ENCODE data around the gene IL2RG.

The IL2RG gene

GRCh38 chrX:71107762-71108360 lies 3.5 kb downstream of the IL2RG start:
- DNase-seq (ENCODE audit: low read depth), result no peak

- no peak for DNase-seq (ENCODE audit: low read depth)
Measured at GRCh38 chrX:71107245-71107644, 4.1 kb downstream of the IL2RG start.

- no peak for DNase-seq (ENCODE audit: low read depth)
Measured at GRCh38 chrX:71106427-71106826, 5.0 kb downstream of the IL2RG start, which contains the start of gene CXorf65. TSS of gene CXorf65 (minus strand) at chrX:71106740. CDS start at chrX:71106556, 184 bp downstream.

GRCh38 chrX:71105628-71106027 lies 5.7 kb downstream of the IL2RG start:
- DNase-seq (ENCODE audit: low read depth), result no peak

GRCh38 chrX:71103110-71103983 lies 8.0 kb downstream of the IL2RG start:
- DNase-seq (ENCODE audit: low read depth), result no peak

- DNase-seq (ENCODE audit: low read depth), result no peak
Measured at GRCh38 chrX:71102292-71102691, 9.1 kb downstream of the IL2RG start.

GRCh38 chrX:71100581-71101505 lies 10.5 kb downstream of the IL2RG start:
- DNase-seq (ENCODE audit: low read depth), result no peak

- no peak for DNase-seq (ENCODE audit: low read depth)
Measured at GRCh38 chrX:71099736-71100135, 11.6 kb downstream of the IL2RG start.

GRCh38 chrX:71098951-71099506 lies 12.3 kb downstream of the IL2RG start:
- DNase-seq (ENCODE audit: low read depth), result no peak

- DNase-seq (ENCODE audit: low read depth), result no peak
Measured at GRCh38 chrX:71098302-71098701, 13.1 kb downstream of the IL2RG start.

GRCh38 chrX:71096760-71097032 lies 14.7 kb downstream of the IL2RG start:
- DNase-seq (ENCODE audit: low read depth), result no peak

GRCh38 chrX:71095981-71096759 lies 15.2 kb downstream of the IL2RG start:
- DNase-seq (ENCODE audit: low read depth), result no peak

GRCh38 chrX:71095555-71095980 lies 15.8 kb downstream of the IL2RG start, which contains the start of gene FOXO4:
TSS of gene FOXO4 (plus strand) at chrX:71095851. CDS start at chrX:71096529, 678 bp downstream.
- DNase-seq (ENCODE audit: low read depth), result peak; percentile 35

- no peak for DNase-seq (ENCODE audit: low read depth)
Measured at GRCh38 chrX:71095033-71095432, 16.3 kb downstream of the IL2RG start.

GRCh38 chrX:71091263-71091662 lies 20.1 kb downstream of the IL2RG start:
- DNase-seq (ENCODE audit: low read depth), result no peak

- DNase-seq (ENCODE audit: low read depth), result no peak
Measured at GRCh38 chrX:71085900-71086299, 25.5 kb downstream of the IL2RG start.

- no peak for DNase-seq (ENCODE audit: low read depth)
Measured at GRCh38 chrX:71082822-71083221, 28.6 kb downstream of the IL2RG start.

- DNase-seq (ENCODE audit: low read depth), result no peak
Measured at GRCh38 chrX:71082124-71082647, 29.2 kb downstream of the IL2RG start.

GRCh38 chrX:71081330-71082123 lies 29.9 kb downstream of the IL2RG start:
- DNase-seq (ENCODE audit: low read depth), result no peak

- DNase-seq (ENCODE audit: low read depth), result no peak
Measured at GRCh38 chrX:71070531-71070930, 40.8 kb downstream of the IL2RG start.

All from HS-5 (cell line).